Cardiac muscle cell (in vitro differentiated cells and primary cell): ENCODE data around the gene HMGXB4. TPM values are rescaled to one million over a fixed set of nuclear protein-coding genes. Genes with fewer than 3 reads are reported as not detected.

Source experiments
- DNase-seq, 2 donors: peaks; one replicate each; pipeline versions ENCODE4 v3.0.0 to v3.0.0-alpha.2; 2010 to 2017; ENCODE audit warnings: low read depth in 1 of 2, low spot score in 1 of 2
- H3K27ac ChIP-seq: fragments of 200-600 bp; sonication (generic); 2 replicates; pipeline ENCODE4 v1.5.1; 2016
- H3K27me3 ChIP-seq: fragments of 200-600 bp; sonication (generic); 2 replicates; pipeline ENCODE4 v1.6.0; 2016; ENCODE audit warnings: control low read depth
- H3K36me3 ChIP-seq: fragments of 200-600 bp; sonication (generic); 2 replicates; pipeline ENCODE4 v1.5.1; 2016; ENCODE audit warnings: control low read depth
- H3K4me1 ChIP-seq: fragments of 200-600 bp; sonication (generic); 2 replicates; pipeline ENCODE4 v1.8.1; 2017; ENCODE audit warnings: low read depth, mild to moderate bottlenecking, mixed run types
- H3K4me3 ChIP-seq: fragments of 200-600 bp; sonication (generic); 2 replicates; pipeline ENCODE4 v1.5.1; 2016; ENCODE audit warnings: mild to moderate bottlenecking
- H3K9me3 ChIP-seq: fragments of 200-600 bp; sonication (generic); 2 replicates; pipeline ENCODE4 v1.5.1; 2017; ENCODE audit warnings: low read depth, mild to moderate bottlenecking, control low read depth
- CTCF ChIP-seq: IDR thresholded peaks from 2 replicates; pipeline ENCODE4 v1.5.1; 2012; ENCODE audit warnings: low read depth, mild to moderate bottlenecking, low read length
- polyA plus RNA-seq: library from polyadenylated mRNA; unstranded; fragments of >200 nt; fragmentation: Nextera tagmentation; extraction: Ambion mirVana; gene quantifications from 2 replicates; pipeline ENCODE4 v1.2.1, GENCODE V29; 2016
- total RNA-seq: library from RNA; depleted of rRNA; stranded (reverse); fragments of >200 nt; gene quantifications from 2 replicates; pipeline ENCODE4 v1.2.3, GENCODE V29; 2016

HMGXB4 gene
- total and polyA plus RNA-seq, 2 experiments from 2014 or later, result 16.8 to 17.7 TPM

DNA sequence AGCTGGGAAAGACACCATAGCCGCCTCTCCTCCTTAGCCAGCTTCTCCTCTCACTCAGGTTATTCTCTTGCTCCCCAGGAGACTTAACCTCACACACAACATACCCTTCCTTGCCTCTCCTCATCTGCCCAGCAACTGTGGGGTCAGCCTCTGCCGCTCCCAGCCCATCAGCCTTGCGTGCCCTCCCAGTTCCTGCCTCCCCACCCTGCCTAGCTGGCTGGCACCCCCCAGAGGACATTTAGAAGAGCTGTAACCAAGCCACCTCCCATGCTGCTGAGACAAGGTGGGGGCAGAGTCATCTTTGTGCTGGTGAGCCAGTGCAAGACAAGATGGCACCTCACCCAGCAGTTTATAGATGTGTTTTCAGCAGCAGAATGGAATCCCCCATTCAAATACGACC is 80.6 kb downstream of the HMGXB4 start:
- no peak overlapping the region for H3K27ac ChIP-seq
- H3K36me3 ChIP-seq, result peaks cover 25% of the 10 kb centered on the region
- H3K4me3 ChIP-seq, result no peak overlapping the region
- H3K4me1 ChIP-seq, result no peaks in the 10 kb centered on the region
- no peak for DNase-seq
- H3K9me3 ChIP-seq, result no peaks in the 10 kb centered on the region
- H3K27me3 ChIP-seq, result no peaks in the 10 kb centered on the region
- TF ChIP-seq CTCF, result no peak

GRCh38 chr22:35341090-35341874 is 84.0 kb downstream of the HMGXB4 start:
- Histone ChIP-seq H3K4me1 (no peaks in the 10 kb centered on the region), H3K4me3 (no peak overlapping the region), H3K27me3 (no peaks in the 10 kb centered on the region), H3K9me3 (no peaks in the 10 kb centered on the region), H3K36me3 (peaks cover 8% of the 10 kb centered on the region), H3K27ac (no peak overlapping the region)
- no peak for DNase-seq
- no peak for TF ChIP-seq CTCF

- H3K9me3 ChIP-seq, result no peaks in the 10 kb centered on the region
- H3K27ac ChIP-seq, result no peak overlapping the region
- TF ChIP-seq CTCF, result no peak
- H3K4me1 ChIP-seq, result no peaks in the 10 kb centered on the region
- no peak overlapping the region for H3K4me3 ChIP-seq
- no peak for DNase-seq
- H3K27me3 ChIP-seq, result no peaks in the 10 kb centered on the region
- peaks cover 7% of the 10 kb centered on the region for H3K36me3 ChIP-seq
Observed at GRCh38 chr22:35342390-35342789, 85.1 kb downstream of the HMGXB4 start.

GRCh38 chr22:35343664-35344550 is 86.6 kb downstream of the HMGXB4 start:
- Histone ChIP-seq H3K27ac (no peak overlapping the region), H3K4me3 (no peak overlapping the region), H3K27me3 (no peaks in the 10 kb centered on the region), H3K4me1 (no peaks in the 10 kb centered on the region), H3K9me3 (no peaks in the 10 kb centered on the region), H3K36me3 (peaks cover 7% of the 10 kb centered on the region)
- TF ChIP-seq CTCF, result no peak
- no peak for DNase-seq

DNA sequence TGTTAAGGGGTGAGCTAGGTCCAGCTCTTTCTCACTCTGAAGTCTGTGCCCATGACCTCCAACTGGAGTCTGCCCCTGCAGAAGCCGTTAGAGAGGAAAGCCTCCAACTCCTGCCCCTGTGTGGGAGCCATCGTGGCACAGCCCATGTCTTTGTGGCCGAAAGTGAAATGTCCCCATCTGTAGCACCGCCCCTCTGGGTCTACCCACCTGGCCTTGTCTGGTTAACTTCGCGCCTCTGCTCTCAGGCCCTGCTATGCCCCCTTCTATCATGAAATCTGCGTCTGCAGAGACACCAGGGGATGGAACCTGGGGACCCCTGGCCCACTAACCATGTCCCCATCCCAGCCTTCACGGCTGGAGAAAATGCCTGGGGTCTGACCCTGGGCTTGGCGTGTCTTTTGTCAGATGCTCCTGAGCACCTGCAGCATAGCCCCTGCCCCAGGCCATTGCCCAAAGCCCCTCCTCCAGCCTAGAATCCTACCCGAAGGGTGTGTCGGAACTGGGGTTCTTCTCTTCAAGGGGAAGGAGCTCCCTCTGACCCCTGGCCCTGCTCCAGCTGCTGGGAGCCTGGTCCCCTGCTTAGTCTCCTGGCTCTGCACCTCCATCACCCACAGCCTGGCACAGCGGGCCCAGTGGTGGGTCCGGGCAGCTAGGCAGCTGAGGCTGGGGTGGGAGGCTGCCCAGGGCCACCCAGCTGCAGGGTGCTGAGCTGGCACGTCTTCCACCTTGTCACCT is 87.8 kb downstream of the HMGXB4 start:
- TF ChIP-seq CTCF, result no peak
- H3K27me3 ChIP-seq, result no peaks in the 10 kb centered on the region
- H3K4me3 ChIP-seq, result no peak overlapping the region
- no peak for DNase-seq
- no peaks in the 10 kb centered on the region for H3K9me3 ChIP-seq
- H3K27ac ChIP-seq, result no peak overlapping the region
- peaks cover 6% of the 10 kb centered on the region for H3K4me1 ChIP-seq
- peaks cover 7% of the 10 kb centered on the region for H3K36me3 ChIP-seq
